HG03469 (cell line): ENCODE data around the gene TOM1.
"Not testable (repeated sequence)": the region's sequence is repeated elsewhere in the genome, so short reads cannot be mapped to it uniquely, and the experiment has no call there.

Source experiments
- ATAC-seq: cut with Tn5 transposase; IDR thresholded peaks from one replicate; pipeline ENCODE4 v1.9.1; 2021; ENCODE audit warnings: mild to moderate bottlenecking, moderate library complexity, moderate number of reproducible peaks; ENCODE audit not compliant: unreplicated experiment

Gene TOM1

DNA sequence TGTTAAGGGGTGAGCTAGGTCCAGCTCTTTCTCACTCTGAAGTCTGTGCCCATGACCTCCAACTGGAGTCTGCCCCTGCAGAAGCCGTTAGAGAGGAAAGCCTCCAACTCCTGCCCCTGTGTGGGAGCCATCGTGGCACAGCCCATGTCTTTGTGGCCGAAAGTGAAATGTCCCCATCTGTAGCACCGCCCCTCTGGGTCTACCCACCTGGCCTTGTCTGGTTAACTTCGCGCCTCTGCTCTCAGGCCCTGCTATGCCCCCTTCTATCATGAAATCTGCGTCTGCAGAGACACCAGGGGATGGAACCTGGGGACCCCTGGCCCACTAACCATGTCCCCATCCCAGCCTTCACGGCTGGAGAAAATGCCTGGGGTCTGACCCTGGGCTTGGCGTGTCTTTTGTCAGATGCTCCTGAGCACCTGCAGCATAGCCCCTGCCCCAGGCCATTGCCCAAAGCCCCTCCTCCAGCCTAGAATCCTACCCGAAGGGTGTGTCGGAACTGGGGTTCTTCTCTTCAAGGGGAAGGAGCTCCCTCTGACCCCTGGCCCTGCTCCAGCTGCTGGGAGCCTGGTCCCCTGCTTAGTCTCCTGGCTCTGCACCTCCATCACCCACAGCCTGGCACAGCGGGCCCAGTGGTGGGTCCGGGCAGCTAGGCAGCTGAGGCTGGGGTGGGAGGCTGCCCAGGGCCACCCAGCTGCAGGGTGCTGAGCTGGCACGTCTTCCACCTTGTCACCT is 45.4 kb downstream of the TOM1 start:
- no peak for ATAC-seq

DNA sequence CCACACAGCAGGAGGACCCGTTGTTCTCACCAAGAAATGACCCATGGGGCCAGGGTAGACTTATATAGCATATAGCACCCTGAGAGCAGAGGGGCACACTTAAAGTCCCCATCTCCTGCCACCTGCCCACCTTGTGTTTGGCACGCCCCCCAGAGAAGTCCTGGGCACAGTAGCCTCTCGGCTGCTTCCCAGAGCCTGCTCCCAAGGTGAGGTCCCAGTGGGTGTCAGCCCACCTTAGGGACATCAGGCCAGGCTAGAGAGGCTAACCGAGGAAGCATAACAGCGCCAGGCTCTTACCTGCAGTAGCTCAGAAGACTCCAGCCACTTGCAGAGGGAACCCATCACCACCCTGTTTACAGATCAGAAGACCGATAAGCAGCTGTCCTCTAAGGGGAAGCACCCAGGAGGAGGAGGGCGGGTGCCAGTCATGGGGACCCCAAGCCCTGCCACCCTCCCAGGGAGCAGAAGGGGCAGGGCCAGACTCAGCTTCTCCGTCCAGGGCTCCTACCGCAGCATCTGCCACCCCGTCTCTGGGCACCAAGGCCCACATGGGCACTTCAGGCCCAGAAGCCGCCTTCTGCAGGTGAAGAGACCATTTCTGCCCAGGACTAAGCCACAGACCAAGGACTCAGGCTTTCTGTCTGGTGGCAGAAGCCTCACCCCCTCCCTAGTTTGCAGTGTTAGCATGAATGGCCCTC is 46.3 kb downstream of the TOM1 start:
- ATAC-seq: no peak

DNA sequence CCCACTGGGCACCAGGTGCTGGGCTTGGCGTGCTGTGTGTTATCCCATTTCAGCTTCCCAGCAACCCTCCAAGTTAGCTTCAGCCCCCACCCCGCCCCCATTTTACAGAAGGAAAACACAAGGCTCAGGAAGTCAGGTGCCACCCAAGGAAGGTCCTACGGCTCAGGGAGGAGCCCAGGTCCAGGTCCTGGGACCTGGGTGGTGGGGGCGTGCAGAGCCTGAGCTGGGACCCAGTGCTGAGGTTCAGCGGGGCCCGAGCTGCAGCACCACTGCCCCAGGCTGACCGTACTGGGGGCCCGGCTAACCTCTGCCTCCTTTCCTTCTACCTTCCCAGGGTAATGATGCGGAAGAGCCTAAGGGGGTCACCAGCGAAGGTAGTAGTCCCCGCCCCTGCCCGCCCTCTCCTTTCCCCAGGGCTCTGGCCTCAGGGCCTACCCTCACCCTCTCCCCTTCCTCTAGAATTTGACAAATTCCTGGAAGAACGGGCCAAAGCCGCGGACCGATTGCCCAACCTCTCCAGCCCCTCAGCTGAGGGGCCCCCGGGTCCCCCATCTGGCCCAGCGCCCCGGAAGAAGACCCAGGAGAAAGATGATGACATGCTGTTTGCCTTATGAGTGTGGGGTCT is 47.0 kb downstream of the TOM1 start:
- no peak for ATAC-seq

DNA sequence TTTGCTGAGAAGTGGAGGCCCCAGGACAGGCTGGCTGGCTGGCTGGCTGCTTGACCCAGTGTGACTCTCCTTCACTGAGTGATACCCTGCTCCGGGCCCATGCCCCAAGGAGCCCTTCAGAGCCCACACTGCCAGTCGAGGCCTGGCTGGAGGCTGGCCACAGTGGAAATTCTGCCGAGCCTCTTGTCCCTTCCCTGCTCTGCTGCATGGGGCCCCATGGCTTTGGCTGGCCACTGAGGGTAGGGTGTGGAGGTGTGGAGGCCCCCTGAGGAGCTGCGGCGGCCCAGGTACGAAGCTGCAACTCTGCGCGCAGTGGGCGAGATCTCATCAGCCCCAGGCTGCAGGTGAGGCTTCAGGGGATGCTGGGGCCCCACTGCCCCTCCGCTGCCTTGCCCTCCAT is 47.8 kb downstream of the TOM1 start:
- no peak for ATAC-seq

DNA sequence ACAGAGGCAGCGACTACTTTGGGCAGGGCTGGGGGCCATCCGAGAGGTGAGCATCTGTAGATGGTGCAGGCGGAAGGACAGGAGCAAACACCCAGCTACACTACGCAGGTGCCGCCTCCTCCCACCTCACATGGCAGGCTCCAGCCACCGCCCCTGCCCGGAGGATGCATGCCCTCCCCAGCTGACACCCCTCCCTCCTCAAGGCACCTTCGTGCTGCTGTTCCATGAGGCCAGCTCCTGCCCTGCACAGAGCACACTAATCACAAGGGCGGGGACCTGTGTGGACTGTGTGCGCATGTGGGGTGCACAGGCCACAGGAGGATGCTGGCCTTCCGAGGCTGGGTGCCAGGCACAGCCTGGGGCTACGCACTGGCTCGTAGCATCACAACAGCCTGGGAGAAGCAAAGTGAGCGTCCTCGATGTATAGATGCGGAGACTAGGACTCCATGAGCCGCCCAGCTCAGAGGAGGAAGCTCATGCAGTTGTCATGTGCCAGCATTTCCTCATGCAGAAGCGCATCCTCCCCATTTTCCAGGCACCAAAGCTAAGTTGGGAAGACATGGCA is 48.4 kb downstream of the TOM1 start:
- no peak for ATAC-seq

DNA sequence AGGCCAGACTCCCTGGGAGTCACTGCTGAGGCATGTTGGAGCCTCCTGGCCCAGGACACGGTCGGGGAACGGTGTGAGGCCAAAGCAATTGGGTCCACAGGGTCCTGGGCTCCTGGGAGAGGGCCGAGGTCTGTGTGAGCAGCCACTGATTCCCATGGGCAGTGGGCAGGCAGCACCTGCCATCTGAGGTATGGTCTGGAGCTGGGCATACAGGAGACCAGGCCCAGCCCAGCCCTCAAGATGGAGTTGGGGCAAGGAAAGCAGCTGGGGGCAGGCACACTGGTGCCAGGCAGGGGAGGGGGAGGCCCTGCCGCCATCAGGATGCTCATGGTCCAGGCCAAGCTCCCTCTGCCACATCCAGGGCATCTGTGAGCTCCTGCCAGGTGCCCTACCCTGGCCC is 49.0 kb downstream of the TOM1 start:
- no peak for ATAC-seq

DNA sequence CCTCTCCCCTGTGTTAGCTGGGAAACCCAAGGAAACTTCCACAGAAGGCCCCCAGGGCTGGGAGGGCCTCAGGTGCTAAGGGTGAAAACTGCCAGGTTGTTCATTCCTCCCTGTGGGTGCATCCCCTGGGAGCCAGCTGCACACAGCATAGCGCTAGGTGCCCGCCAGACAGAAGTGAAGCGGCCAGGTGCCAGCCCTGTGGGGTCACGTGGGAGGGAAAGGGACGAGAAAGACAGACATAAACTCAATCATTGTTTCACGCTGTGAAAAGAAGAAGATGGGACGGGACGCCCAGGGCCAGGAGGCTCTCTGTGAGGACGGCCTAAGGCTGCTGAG is 49.6 kb downstream of the TOM1 start:
- no peak for ATAC-seq

DNA sequence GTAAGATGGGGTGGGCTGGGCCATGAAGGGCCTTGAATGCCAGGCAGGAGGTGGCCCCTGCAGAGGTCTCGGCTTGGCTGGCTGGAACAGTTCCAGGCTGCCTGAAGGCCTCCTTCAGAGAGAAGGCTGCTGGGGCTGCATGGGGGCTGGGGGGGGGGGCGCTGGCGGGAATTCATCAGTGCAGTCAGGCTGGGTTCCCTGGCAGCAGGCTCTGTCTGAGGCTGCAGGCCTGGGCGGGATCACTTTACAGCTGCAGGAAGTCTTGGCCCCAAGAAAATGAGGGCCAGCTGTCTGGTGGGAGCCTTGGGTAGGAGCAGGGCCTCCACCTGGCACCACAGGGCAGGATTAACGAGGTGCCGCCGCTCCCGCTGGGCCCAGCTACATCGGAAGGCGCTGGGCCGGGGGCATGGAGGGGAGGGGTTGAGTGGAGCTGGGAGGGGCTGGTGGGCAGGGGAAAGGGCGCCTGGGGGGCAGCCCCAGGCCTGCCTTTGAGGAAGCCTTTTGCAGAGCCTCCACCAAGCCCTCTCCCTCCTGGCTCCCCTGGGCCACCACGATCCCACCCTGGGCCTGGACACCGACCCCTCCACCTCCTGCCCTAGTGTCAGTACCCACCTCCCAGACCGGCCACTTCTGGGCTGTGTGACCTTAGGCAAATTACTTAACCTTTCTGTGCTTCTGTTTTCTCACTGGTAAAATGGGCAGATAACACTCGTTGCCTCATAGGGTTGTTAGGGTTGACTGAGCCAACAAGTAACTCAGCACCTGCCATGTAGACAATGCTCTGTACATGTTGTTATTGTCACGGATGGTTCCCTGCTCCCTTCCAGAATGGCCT is 50.2 kb downstream of the TOM1 start:
- ATAC-seq: no peak

DNA sequence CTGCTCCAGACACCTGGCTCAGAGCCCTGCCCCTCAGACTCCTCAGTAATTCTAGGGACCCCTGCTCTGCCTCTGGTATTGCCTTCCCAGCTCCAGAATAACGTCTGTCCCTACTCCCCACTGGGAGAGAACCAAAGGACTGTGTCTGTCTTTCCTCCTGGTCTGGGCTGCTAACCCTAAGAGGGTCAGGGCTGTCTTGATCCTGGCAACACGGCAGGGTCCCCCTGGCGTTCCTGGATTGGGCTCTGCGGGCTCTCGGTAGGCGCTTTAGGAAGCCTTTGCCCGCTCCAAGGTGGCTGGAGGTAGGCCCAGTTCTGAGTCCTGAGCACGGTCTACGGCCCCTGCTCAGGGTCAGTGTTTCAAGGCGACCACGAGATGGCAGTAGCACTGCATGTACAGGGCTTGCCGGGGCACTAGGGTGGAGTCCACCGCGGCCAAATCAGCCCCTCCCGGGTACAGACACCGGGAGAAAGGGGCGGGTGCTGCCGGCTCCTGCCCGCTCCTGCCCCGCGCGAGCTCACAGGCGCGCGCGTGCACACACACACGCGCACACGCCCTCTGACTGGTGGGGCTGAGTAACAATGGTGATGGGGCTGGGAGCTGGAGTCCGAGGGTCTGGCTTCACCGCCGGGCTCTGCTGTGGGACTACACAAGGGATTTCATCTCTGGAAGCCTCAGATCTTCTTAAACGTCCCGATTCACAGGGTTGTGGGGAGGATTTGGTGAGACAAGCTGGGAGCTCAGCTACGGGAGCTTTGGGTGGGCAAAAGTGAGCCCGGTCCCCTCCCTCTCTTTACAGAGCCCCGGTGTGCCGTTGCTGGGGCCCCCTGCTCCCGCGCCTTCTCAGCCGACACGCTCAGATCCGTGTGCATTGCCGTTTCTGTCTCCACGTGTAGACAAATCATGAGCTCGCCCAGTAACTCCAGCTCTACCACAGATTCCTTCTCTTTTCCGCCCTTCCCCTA is 51.1 kb downstream of the TOM1 start:
- ATAC-seq: peak; percentile 56

DNA sequence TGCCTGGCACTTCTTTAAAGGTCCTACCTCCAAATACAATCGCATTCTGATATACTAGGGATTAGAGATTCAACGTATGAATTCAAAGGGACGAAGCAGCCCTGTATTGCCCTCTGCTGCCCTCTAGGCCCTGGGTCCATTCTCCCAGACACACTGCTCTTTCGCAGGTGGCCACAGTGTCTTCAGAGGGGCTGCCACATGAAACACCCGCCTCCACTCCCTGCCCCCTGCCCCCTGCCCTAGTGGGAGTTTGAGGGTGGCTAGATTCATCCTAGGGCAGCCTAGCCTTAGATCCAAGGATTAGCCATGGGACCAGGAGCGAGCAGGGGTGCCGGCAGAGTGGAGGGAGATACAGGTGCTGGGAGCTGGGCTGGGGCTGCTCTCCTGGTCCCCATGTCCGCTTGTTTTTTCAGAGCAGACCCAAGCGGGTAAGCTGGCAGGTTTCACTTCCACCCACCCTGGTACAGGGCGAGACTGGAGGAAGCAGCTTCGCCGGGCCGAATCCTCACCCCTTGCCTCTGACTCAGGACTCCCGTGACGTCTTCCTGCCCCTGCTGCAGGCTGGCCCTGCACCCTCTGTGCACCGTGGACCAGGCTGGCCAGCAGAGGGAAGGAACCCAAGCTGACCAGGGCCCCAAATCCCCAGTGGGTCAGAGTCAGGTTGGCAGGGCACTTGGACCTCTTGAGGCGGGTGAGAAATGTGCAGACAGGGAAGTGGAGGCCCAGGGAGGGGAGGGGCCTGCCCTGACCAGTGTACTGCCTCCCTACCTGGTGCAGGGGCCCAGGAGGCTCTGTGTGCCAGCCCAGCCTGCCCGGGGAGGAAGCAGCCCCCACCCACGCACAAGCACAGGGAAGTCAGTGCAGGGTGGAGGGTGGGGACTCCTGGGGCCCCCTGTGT is 52.8 kb downstream of the TOM1 start:
- ATAC-seq: no peak

DNA sequence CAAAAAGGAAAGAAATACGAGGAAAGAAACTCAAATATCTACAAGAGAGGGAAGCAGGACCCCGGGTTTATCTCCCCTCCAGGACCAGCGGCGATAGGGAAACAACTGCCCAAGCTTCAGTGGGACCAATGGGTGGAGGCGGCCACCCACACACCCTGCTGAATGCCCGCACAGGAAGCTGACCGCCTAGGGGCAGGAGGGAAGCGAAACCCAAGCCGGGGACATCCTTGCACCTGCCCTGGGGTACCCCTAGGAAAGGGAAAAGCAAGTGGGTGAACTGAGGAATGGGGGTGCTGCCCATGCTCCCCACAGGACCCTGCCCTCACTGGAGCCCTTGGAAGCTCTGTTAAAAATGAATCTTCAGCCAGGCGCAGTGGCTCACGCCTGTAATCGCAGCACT is 53.6 kb downstream of the TOM1 start:
- ATAC-seq: no peak

DNA sequence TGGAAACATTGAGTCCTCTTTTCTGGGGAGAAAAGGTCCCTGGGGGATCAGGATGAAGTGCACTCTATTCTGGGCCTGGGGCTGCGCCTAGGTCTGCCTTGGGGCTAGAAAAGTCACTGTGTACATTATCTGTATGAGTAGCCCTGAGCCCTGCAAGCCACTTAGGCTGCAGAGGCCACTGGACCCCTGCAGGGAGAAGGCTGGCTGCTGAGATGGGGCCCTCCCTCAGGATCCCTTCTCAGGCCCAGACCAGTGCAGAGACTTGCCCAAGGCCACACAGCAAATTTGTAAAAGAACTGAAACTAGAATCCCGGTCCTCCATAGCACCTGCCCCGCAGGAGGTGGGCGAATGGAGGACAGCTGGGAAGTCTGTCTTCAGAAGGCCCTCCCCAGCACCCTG is 54.4 kb downstream of the TOM1 start:
- no peak for ATAC-seq

DNA sequence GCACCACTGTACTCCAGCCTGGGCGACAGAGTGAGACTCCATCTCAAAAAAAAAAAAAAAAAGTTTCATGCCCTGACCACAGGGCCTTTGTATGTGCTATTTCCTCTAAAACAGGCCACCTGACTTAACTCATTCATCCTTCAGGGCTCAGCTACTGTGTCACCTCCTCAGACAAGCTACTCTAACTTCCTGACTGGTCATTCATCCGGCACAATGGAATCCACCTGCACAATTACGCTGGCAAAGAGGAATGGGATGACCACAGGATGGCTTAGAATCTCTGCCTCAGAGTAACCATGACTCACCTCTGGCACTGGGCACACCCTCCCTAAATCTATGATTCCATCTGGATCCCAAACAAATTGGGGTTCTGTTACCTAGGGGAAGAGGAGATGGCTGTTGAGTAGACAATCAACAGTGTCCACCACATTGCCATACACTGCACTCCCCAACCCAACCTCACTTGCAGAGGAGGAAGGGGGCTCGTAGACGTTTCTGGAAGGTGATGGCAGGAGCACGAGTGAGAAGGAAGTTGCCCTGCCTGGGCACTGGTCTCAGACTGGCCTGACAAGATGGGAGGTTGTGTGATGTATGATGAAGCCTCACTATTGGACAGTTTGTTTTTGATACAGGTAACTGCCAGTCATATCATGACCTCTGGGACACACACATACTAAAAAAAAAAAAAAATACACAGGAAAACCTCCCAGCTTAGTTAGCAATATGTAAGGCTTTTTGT is 58.4 kb downstream of the TOM1 start:
- ATAC-seq: no peak

DNA sequence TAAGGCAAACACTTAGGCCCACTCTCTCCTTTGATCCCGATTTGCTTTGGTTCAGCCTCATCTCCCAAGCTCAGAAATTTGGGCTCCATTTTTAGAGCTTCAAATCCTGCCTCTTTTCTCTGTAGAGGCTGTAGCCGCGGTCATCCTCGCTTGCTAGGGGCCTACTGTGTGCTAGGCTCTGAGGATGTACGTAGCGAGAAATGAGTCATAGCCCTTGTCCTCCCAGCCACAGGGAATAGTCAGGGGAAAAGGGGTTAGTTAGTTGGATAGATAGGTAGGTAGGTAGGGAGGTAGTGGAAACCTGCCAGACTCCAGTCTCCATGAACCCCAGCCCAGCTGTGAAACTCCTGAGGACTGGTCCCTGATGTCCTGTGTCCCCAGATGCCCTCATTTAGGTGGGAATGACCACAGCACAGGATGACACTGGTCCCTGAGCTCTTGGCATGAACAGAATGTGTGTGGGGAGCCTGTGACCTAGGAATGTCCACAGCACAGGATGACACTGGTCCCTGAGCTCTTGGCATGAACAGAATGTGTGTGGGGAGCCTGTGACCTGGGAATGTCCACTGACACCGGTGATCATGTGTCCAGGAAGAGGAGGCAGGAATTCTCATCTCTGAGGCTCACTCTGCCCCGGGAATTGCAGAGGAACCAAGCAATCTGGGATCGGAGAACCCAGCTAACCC is 59.8 kb downstream of the TOM1 start:
- no peak for ATAC-seq

DNA sequence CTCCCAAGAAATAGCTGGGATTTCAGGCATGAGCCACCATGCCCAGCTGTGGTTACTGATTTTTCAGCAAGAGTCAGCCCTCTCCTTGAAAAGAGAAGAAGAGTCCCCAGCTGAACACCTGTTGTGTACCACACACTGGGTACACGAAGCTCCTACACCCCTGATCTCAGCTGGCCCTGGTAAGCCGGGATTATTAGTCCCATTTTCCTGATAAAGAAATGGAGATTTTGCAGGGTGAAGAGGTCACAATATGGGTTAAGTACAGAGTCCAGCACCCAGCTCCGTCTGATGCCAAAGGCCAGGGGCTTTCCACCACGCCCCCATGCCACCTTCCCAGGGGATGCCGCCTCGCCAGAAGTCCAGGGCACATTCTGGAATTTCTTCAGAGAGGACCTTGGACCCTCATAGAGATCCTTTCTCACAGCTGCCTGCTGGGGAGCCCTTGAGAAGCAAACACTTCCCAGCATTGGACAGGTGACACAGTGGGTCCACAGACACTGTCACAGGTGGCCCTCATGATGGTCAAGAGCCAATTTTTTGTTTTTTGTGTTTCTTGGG is 61.4 kb downstream of the TOM1 start:
- ATAC-seq: no peak

DNA sequence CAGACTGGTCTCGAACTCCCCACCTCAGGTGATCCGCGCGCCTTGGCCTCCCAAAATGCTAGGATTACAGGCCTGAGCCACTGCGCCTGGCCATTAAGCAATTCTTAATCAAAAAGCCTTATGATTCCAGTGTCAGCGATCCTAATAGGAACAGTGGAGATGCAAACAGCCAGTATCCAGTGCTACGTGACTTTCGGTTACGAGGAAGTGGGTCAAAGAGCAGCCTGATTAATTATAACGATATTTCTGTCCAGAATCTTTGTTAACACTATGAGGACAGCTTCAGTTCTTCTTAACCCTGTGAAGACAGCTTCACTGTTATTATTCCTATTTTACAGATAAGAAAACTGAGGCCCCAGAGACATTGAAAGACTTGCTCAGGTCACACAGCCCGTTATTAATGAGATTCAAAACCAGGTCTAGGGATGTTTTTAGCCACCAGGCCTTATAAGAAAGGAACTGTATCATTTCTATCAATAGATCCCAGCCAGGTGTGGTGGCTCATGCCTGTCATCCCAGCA is 63.9 kb downstream of the TOM1 start:
- ATAC-seq: no peak

DNA sequence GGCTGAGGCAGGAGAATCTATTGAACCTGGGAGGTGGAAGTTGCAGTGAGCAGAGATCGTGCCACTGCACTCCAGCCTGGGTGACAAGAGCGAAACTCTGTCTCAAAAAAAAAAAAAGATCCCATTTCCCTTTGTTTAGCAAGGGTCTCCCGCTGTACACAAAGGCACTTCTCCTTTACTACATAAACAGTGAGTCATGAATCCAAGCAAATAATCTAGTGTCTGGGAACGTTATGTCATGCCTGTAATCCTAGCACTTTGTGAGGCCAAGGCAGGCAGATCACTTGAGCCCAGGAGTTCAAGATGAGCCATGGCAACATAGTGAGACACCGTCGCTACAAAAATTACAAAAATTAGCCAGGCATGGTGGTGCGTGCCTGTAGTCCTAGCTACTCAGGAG is 64.5 kb downstream of the TOM1 start:
- not testable (repeated sequence) for ATAC-seq
